GM19043 (cell line): ENCODE measurements around the gene ARPP21.

Experiments used
- ATAC-seq: cut with Tn5 transposase; IDR thresholded peaks from one replicate; pipeline ENCODE4 v1.9.1; 2021; ENCODE audit warnings: low read depth; ENCODE audit not compliant: unreplicated experiment

The ARPP21 gene

DNA sequence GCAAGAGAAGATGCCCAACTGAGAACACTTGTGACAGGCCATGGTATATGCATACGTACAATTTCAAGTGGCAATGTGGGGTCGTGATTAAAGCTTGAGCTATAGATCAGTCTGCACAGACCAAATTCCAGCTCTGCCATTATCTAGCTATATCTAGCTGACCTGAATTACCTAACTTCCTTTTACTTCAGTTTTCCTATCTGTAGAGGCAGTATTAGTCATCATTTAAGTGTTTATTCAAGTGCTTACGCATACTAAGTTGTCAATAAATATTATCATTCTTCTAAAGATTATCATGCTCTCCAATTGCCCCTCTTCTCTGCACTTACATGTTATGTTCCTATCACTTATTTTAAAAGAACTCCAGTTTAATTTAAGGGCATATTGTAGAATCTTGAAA lies 87.9 kb downstream of the ARPP21 start:
- no peak for ATAC-seq

DNA sequence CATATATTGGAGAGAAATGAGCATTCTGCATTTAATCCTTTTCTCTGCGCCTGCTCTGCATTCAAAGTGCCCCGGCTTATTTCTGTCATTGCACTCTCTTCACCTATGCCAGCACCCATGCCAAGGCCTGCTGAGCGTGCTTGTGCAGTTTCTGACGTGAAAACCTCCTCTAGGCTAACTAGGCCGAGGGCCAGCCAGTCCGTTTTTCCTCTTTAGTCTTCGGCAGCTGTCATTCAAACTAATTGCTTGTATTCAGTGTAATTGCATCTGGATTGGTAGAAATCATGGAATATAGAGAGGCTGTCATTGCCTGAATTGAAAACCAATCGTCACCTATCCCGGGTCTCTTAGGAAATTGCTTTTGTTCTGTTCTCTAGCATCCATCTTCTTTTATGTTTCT lies 94.0 kb downstream of the ARPP21 start:
- ATAC-seq, result no peak

GRCh38 chr3:35733864-35734263 lies 94.5 kb downstream of the ARPP21 start:
- no peak for ATAC-seq

DNA sequence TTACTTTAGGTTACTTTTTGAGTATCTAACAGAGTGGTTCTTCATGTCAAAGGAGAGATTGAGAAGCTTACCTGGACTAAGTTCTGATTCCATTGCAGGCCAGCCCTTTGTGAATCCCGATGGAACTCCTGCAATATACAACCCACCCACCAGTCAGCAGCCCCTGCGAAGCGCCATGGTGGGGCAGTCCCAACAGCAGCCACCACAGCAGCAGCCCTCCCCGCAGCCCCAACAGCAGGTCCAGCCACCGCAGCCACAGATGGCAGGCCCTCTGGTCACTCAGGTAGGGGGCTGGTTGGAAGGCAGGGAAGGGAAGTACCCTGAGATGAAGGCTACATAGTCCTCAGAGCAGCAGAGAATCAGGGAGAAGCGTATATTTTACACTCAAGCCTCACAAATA lies 97.8 kb downstream of the ARPP21 start:
- no peak for ATAC-seq

DNA sequence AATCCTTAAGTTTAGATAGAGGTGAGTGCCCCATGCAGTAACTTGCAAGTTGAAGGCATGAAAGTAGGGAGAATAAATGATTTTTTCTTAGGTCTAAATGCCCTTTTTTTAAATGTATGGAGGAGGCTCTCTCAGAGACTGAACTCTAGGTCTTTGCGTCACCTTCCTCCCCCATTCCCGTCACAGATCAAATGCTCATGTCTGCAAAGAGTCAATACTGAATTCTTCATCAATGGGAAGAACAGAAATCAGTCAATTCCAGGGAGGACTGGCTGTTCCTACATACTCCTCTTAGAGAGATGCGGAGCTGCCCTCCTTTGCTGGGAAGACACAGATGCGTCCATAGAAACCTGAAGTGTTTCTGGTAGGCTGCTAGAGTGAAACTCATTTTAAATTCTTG lies 98.2 kb downstream of the ARPP21 start:
- no peak for ATAC-seq

DNA sequence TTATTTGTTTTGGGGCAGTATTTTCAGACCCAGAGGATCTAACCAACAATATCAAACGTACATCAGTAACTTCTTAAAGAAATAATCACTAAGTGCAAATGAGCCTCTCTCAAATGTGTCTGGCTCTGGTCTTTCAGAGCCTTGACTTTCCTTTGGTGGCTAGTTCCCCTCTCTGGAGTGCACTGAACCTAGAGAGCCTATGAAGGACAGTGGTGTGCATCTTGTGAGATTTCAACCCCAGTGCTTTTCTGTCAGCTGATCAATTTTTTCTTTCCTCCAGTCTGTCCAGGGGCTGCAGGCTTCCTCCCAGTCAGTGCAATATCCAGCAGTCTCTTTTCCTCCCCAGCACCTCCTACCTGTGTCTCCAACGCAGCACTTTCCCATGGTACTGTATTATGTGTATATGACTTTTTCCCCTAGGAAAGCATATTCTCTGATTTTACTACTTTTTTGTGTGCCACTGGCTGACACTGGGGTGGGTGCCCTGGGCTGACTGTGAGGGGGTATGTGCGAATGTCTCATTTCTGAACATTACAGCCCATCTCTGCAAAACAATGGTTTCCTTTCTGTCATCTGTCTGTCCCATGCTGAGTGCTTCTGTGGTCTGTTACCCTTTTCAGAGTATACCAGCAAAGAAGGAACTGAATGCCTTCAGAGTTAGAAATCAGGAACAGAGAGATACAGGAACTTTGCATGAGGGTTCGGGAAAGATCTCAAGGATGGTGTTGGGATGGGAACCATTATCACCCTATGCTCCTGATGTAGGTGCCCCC lies 98.8 kb downstream of the ARPP21 start:
- no peak for ATAC-seq

DNA sequence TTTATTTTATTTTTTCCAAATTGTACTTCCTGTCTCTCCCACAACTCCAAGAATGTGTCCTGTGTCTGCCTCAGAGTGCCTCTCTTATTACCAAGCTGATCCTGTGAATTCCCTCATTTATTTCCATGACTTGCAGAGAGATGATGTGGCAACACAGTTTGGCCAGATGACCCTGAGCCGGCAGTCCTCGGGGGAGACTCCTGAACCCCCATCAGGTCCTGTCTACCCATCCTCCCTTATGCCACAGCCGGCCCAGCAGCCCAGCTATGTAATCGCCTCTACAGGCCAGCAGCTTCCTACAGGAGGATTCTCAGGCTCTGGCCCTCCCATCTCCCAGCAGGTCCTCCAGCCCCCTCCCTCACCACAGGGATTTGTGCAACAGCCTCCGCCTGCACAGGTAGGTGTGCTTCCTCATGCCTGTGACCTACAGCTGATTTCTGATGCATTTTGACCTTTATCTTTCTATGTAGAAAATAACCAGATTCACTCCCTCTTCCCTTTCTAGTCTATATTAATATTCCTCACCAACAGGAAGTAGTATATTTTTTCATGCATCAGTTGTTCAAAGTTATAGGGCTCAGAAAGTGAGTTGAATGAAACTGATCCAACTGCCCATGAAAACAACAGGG lies 100.0 kb downstream of the ARPP21 start:
- ATAC-seq, result no peak

DNA sequence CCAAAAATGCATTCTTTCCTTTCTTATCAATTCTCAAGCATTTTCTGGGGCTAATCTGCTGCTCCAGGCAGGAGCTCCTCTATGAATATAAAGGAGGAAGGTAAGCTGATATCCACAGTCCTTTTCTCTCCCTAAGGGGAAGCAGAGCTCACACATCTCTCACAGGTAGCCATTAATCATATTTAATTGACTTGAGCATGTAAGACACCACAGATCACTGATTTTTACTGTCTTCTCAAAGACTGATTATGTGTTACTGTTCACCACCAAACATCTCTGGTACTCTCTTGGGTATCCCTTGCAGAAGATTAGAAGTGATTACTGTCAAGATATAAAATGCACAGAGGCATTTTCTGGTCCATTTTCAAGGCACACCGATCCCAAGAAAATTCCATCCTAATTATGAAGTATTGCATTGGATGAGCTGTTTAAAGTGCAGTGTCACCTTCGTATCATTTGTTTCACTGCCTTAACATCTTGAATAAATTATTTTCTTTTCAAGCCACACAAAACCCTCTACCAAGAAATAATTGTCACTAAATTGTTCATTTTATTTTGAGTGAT lies 100.7 kb downstream of the ARPP21 start:
- ATAC-seq, result no peak

GRCh38 chr3:35743218-35743617 lies 103.9 kb downstream of the ARPP21 start:
- no peak for ATAC-seq

GRCh38 chr3:35744419-35744818 lies 105.1 kb downstream of the ARPP21 start:
- no peak for ATAC-seq

DNA sequence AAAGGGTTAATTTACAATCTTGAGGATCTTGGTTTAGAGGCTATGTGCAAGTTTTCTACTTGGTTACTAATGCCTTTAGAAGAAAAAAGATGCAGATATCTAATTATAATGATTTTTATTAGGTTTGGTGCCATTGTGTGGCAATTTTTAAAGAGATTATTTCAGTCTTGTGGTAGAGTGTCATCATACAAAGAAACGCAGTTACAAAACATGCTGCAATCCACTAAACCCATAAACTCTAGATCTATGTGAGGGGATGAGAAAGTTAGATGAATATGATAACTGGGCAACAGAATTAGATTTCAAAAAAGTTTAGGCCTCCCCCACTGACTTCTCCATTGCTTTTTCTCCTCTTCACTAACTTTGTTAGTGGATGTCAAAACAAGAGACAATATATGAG lies 106.0 kb downstream of the ARPP21 start:
- ATAC-seq, result no peak

DNA sequence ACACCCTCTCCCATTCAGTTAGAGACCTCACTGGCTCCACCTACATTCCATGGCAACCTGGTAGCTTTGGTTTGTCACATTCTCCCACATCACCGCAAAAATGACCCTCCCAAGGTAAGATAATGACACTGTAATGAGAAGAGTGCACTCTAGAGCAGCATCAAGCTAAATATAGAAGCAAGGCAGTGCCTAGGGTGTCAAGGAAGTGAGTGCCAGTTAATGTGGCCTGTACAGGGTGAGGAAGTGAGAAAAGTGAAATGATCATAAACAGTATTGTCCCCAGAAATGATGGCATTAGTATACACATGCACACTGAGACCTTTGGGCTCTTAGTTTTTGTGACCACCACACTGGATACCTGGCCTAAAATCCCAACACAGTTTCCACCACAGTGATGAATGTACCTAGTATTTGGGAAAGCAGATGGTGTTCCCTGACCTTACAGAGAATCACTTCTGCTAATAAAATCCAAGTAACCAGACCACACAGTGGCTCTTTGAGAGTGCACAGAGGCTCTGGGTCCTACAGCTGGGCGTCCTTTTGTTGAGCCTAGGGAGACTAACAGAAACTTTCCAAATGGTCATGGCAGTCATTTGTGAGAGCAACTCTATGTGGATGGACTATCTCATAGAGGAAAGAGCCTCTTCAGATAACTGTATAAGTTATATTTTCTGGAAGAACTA lies 106.6 kb downstream of the ARPP21 start:
- no peak for ATAC-seq

- ATAC-seq, result no peak
Observed at GRCh38 chr3:35746492-35746891, 107.2 kb downstream of the ARPP21 start.

DNA sequence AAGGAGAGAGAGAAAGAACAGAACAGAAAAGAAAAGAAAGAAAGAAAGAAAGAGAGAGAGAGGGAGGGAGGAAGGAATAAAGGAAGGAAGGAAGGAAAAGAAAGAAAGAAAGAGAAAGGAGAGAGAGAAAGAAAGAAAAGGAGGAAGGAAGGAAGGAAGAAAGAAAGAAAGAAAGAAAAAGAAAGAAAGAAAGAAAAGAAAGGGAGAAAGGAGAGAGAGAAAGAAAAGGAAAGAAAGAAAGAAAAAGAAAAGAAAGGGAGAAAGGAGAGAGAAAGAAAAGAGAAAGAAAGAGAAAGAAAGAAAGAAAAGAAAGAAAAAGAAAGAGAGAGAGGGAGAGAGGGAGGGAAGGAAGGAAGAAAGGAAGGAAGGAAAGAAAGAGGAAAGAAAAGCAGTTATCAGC lies 108.8 kb downstream of the ARPP21 start:
- ATAC-seq, result no peak

DNA sequence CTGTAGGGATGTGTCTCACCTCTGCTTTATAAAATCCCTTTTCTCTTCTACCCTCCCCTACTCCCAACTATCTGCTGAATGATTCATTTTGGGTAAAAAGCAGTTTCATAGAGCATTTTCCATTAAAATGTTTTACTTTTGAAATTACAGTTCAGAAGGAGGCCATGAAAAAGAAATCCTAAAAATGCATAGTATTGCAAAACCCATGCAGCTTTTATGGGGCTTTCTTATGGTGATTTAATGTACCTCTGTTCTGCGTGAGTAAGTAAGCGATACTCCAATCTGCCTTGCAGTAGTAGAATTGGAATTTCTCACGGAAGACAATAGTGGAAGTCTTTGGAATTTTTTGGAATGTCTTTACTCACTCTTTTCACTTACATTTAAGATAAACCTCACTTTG lies 111.9 kb downstream of the ARPP21 start:
- ATAC-seq, result no peak

GRCh38 chr3:35757991-35758757 lies 118.8 kb downstream of the ARPP21 start:
- no peak for ATAC-seq

- no peak for ATAC-seq
Observed at GRCh38 chr3:35760146-35760545, 120.8 kb downstream of the ARPP21 start.

DNA sequence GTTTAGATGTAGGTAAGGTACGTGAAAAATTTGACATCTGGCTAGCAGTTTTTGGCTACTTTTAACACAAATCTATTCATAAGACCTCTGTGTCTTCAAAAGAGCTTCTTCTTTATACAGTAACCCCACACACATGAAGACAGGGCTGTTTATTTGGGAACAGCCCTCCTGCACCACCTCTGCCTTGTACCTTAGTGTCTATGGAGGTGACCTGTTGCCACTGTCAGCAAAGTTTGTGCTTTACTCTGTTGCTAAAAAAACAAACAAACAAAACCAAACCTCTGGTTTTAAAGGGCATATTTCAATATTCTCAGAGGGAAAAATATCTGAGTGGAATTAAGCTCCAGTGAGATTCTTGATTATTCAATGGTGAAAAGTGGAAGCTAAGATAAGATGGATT lies 122.0 kb downstream of the ARPP21 start:
- no peak for ATAC-seq

DNA sequence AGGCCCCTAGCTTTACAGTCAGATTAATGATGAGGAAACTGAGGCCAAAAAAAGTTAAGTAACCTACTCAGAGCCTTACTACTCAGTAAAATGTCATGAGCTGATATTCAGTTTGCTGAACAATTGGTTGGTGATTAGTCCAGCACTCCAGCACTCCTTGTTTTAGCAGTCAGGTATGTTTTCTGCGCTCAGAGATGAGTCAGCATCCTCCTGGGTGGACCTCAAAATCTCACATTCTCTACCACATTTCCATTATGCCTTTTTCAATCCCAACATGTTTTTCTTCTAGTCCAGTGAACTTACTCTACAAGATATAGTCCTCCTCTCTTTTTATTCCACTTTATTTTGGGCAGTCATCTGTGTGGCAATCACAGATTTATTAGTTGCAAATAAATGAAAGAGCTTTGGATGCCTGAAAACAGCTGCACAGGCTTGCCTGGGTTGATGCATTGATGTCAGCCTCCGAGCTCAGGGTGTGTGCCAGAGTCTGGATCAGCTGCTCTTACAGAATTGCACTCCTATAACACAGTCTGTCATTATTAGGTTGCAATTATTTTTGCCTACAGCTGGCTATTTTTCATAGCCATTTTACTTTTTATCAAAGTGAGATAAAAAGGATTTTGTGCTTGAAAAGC lies 133.2 kb downstream of the ARPP21 start:
- no peak for ATAC-seq

DNA sequence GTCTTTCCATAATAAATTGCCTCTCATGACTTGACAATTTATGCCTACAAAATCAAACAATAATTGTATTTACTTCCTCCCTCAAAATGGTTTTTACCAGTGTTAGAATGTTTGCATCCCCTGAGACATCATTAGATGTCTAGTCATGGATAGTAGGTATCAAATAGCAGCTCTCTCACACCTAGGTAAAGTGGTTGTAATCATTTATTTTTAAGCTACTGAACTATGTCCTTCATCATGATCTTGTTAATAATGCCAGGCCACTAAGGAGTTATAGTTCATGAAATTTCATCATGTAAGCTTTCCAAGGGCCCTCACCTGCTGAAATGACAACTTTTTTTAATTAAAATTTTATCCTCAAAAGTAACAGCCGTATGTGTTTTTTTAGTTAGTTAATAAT lies 134.1 kb downstream of the ARPP21 start:
- no peak for ATAC-seq
